A549 (cell line): ENCODE results near the gene TTLL9.
A peak's percentile ranks its signal among the peaks of the same experiment; 100 is the strongest.

Experiments
- CTCF ChIP-seq: fragments of >200 bp; sonication (Bioruptor Twin); formaldehyde crosslinking; IDR thresholded peaks from 3 replicates; pipeline ENCODE4 v1.5.1; 2016
- E2F6 ChIP-seq: IDR thresholded peaks from 2 replicates; pipeline ENCODE4 v1.6.1; 2012; ENCODE audit warnings: low read depth, borderline replicate concordance
- EHMT2 ChIP-seq: fragments of 200-600 bp; sonication (generic); IDR thresholded peaks from 2 replicates; pipeline ENCODE4 v1.6.1; 2016; ENCODE audit warnings: antibody characterized with exemption, low read depth, mild to moderate bottlenecking, moderate library complexity
- MAFK ChIP-seq: fragments of 450-650 bp; IDR thresholded peaks from 2 replicates; pipeline ENCODE4 v1.6.1; 2014; ENCODE audit not compliant: partially characterized antibody
- MAX ChIP-seq: IDR thresholded peaks from 2 replicates; pipeline ENCODE4 v1.6.1; 2012
- MAZ ChIP-seq: fragments of 150-350 bp; IDR thresholded peaks from 2 replicates; pipeline ENCODE4 v1.6.1; 2014; ENCODE audit warnings: antibody characterized with exemption, low read depth, low read length, borderline replicate concordance
- MYC ChIP-seq: IDR thresholded peaks from 2 replicates; pipeline ENCODE4 v1.6.1; 2012; ENCODE audit warnings: mild to moderate bottlenecking, inconsistent platforms, low read length, improper control_type of control experiment, borderline replicate concordance
- PHF8 ChIP-seq: fragments of 200-600 bp; sonication (generic); IDR thresholded peaks from 2 replicates; pipeline ENCODE4 v1.6.1; 2016; ENCODE audit warnings: low read depth, mild to moderate bottlenecking, antibody characterized with exemption, moderate library complexity, borderline replicate concordance
- POLR2A ChIP-seq: IDR thresholded peaks from 2 replicates; pipeline ENCODE4 v1.6.1; 2012; ENCODE audit warnings: mild to moderate bottlenecking, low read length
- POLR2AphosphoS2 ChIP-seq: conservative IDR thresholded peaks from 2 replicates; pipeline ENCODE4 v1.6.1; 2012; ENCODE audit warnings: low read length, improper control_type of control experiment, inconsistent platforms
- REST ChIP-seq: fragments of 200-600 bp; sonication (generic); IDR thresholded peaks from 2 replicates; pipeline ENCODE4 v1.6.1; 2016; ENCODE audit warnings: antibody characterized with exemption, mild to moderate bottlenecking, moderate library complexity
- RFX5 ChIP-seq: fragments of 450-650 bp; IDR thresholded peaks from 2 replicates; pipeline ENCODE4 v1.7.1; 2014; ENCODE audit warnings: antibody characterized with exemption, mild to moderate bottlenecking, moderate library complexity
- SREBF2 ChIP-seq: fragments of 450-650 bp; IDR thresholded peaks from 2 replicates; pipeline ENCODE4 v1.6.1; 2014; ENCODE audit warnings: mild to moderate bottlenecking, moderate library complexity

GRCh38 chr20:31835977-31836852 is 34.2 kb upstream of the TTLL9 start:
- TF ChIP-seq CTCF (no peak), POLR2AphosphoS2 (no peak), MYC (no peak), POLR2A (no peak), MAZ (no peak), REST (no peak), PHF8 (no peak), MAFK (no peak), RFX5 (no peak), EHMT2 (no peak), MAX (peak; percentile 69), SREBF2 (no peak), E2F6 (no peak)
